Esophagus muscularis mucosa (tissue), 4 donors: Measurements from ENCODE around the gene RASGRF1. TPM values are rescaled to one million over a fixed set of nuclear protein-coding genes. Genes with fewer than 3 reads are reported as not detected.
"Not testable (repeated sequence)": the region's sequence is repeated elsewhere in the genome, so short reads cannot be mapped to it uniquely, and the experiment has no call there.

Experiments used
- DNase-seq: peaks from one replicate; pipeline ENCODE4 v3.0.0-alpha.2; 2017; ENCODE audit errors: extremely low spot score
- H3K27ac ChIP-seq, 4 donors: fragments of 200-600 bp; sonication (generic); replicated peaks in 1 of 4; 1 replicate in 3 of 4; 2 replicates in 1 of 4; pipeline ENCODE4 v1.5.1; 2016 to 2019; ENCODE audit warnings: mild to moderate bottlenecking in 1 of 4
- H3K27me3 ChIP-seq, 4 donors: fragments of 200-600 bp; sonication (generic); one replicate each; pipeline versions ENCODE4 v1.5.1 to v1.6.0; 2016 to 2019
- H3K36me3 ChIP-seq, 4 donors: fragments of 200-600 bp; sonication (generic); one replicate each; pipeline ENCODE4 v1.5.1; 2016 to 2019
- H3K4me1 ChIP-seq, 4 donors: fragments of 200-600 bp; sonication (generic); one replicate each; pipeline ENCODE4 v1.5.1; 2016 to 2019
- H3K4me3 ChIP-seq, 4 donors: fragments of 200-600 bp; sonication (generic); 1 replicate in 2 of 4; 2 replicates in 2 of 4; pipeline ENCODE4 v1.5.1; 2016 to 2019; ENCODE audit warnings: mild to moderate bottlenecking in 4 of 4, moderate library complexity in 1 of 4
- H3K9me3 ChIP-seq, 4 donors: fragments of 200-600 bp; sonication (generic); 1 replicate in 3 of 4; 2 replicates in 1 of 4; pipeline ENCODE4 v1.5.1; 2016 to 2019
- CTCF ChIP-seq, 3 experiments: fragments of 200-600 bp in 2 of 3; fragments of 450-650 bp in 1 of 3; sonication (generic) in 2 of 3; IDR thresholded peaks; one replicate each; pipeline ENCODE4 v1.5.1; 2017 to 2019; ENCODE audit warnings: antibody characterized with exemption in 3 of 3, mild to moderate bottlenecking in 2 of 3, moderate library complexity in 1 of 3
- EP300 ChIP-seq: sonication (generic); formaldehyde crosslinking; IDR thresholded peaks from one replicate; pipeline ENCODE4 v1.6.1; 2017; ENCODE audit warnings: antibody characterized with exemption
- POLR2A ChIP-seq: fragments of 450-650 bp; IDR thresholded peaks from one replicate; pipeline ENCODE4 v1.6.1; 2017; ENCODE audit warnings: antibody characterized with exemption, moderate library complexity, mild to moderate bottlenecking, low read depth
- POLR2AphosphoS5 ChIP-seq, 2 donors: sonication (generic); formaldehyde crosslinking; IDR thresholded peaks; one replicate each; pipeline ENCODE4 v1.6.1; 2017; ENCODE audit warnings: antibody characterized with exemption in 2 of 2
- WGBS: methylation state at CpG from one replicate; pipeline ENCODE4 v1.1.5; 2018; 5-methylcytosine and 5-hydroxymethylcytosine counted together
- intact Hi-C: fragments of 100-400 bp; cut with DNase I; formaldehyde crosslinking; loops from one replicate; pipeline ENCODE4 v1.15.1; 2023
- total RNA-seq, 4 donors: library from RNA; depleted of rRNA; stranded (reverse); fragments of >200 nt; gene quantifications; one replicate each; pipeline versions ENCODE4 v1.1.0 to v1.2.1, GENCODE V29; 2016

Gene RASGRF1
- total RNA-seq, 4 donors from 2014 or later: 0.17 to 0.23 TPM; not detected in 2

GRCh38 chr15:78929536-78930264, 160.9 kb downstream of the RASGRF1 start:
- 94% methylated on average over 15 of the region's 16 CpGs for WGBS
- no peaks in the 10 kb centered on the region for H3K9me3 ChIP-seq
- H3K27me3 ChIP-seq: no peaks in the 10 kb centered on the region
- intact Hi-C loops: no loop called here
- no peak overlapping the region for H3K4me3 ChIP-seq
- H3K36me3 ChIP-seq: peaks cover 10 to 72% (median 46%) of the 10 kb centered on the region in 4 donors
- peaks cover 14 to 36% (median 29%) of the 10 kb centered on the region in 4 donors for H3K4me1 ChIP-seq
- TF ChIP-seq EP300 (no peak), POLR2AphosphoS5 (IDR thresholded peaks at IDR 0.05) (no peak)
- H3K27ac ChIP-seq: no peak overlapping the region
- no peak for DNase-seq

- intact Hi-C loops: no loop called here
- 89% methylated on average over 14 of the region's 14 CpGs for WGBS
- DNase-seq: no peak
Observed at GRCh38 chr15:78928616-78929093, 161.9 kb downstream of the RASGRF1 start.

GRCh38 chr15:78928176-78928575, 162.4 kb downstream of the RASGRF1 start:
- Histone ChIP-seq H3K36me3 (peaks cover 10 to 78% (median 58%) of the 10 kb centered on the region in 4 donors), H3K4me1 (peaks cover 0 to 21% (median 14%) of the 10 kb centered on the region in 4 donors)
- H3K4me3 ChIP-seq, DNase-seq, H3K27me3 ChIP-seq, H3K27ac ChIP-seq, H3K9me3 ChIP-seq, intact Hi-C loops: not testable (repeated sequence)
- 94% methylated on average over 14 of the region's 14 CpGs for WGBS

More at GRCh38 chr15:78928616-78929093, 161.9 kb downstream of the RASGRF1 start:
- H3K9me3 ChIP-seq: no peaks in the 10 kb centered on the region
- H3K27me3 ChIP-seq: no peaks in the 10 kb centered on the region
- peaks cover 3 to 25% (median 18%) of the 10 kb centered on the region in 4 donors for H3K4me1 ChIP-seq
- H3K36me3 ChIP-seq: peaks cover 10 to 78% (median 54%) of the 10 kb centered on the region in 4 donors
- no peak overlapping the region for H3K27ac ChIP-seq
- H3K4me3 ChIP-seq: no peak overlapping the region
- no peak for TF ChIP-seq EP300
- TF ChIP-seq POLR2AphosphoS5 (IDR thresholded peaks at IDR 0.05): no peak
- no peak for TF ChIP-seq CTCF (IDR thresholded peaks at IDR 0.05)
- TF ChIP-seq POLR2A: no peak

GRCh38 chr15:78927077-78927790, 163.3 kb downstream of the RASGRF1 start:
- H3K36me3 ChIP-seq: peaks cover 17 to 84% (median 68%) of the 10 kb centered on the region in 4 donors
- intact Hi-C loops: no loop called here
- H3K4me3 ChIP-seq: no peak overlapping the region
- peaks cover 0 to 15% (median 13%) of the 10 kb centered on the region in 4 donors for H3K4me1 ChIP-seq
- H3K9me3 ChIP-seq: no peaks in the 10 kb centered on the region
- DNase-seq: no peak
- WGBS: 72% methylated on average over 16 of the region's 17 CpGs
- TF ChIP-seq POLR2A (no peak), POLR2AphosphoS5 (IDR thresholded peaks at IDR 0.05) (peak in 1 of 2 donors; percentile 23), EP300 (no peak), CTCF (IDR thresholded peaks at IDR 0.05) (no peak)
- H3K27me3 ChIP-seq: no peaks in the 10 kb centered on the region
- no peak overlapping the region for H3K27ac ChIP-seq

- Histone ChIP-seq H3K9me3 (no peaks in the 10 kb centered on the region), H3K27me3 (no peaks in the 10 kb centered on the region), H3K36me3 (peaks cover 28 to 86% (median 75%) of the 10 kb centered on the region in 4 donors), H3K27ac (no peak overlapping the region), H3K4me1 (peaks cover 0 to 8% (median 7%) of the 10 kb centered on the region in 4 donors), H3K4me3 (no peak overlapping the region)
- intact Hi-C loops: no loop called here
- no peak for DNase-seq
- WGBS: 72% methylated on average over 3 of the region's 5 CpGs
- TF ChIP-seq EP300: no peak
- no peak for TF ChIP-seq CTCF (IDR thresholded peaks at IDR 0.05)
- TF ChIP-seq POLR2A: no peak
- TF ChIP-seq POLR2AphosphoS5 (IDR thresholded peaks at IDR 0.05): no peak
Observed at GRCh38 chr15:78925956-78926743, 164.4 kb downstream of the RASGRF1 start.
